Measurements from ENCODE around the gene SCYGR1.

SCYGR1 gene

GRCh38 chr2:227404585-227405271 is 17.0 kb upstream of the SCYGR1 start:
- TF ChIP-seq POU2F2 (IDR thresholded peaks at IDR 0.05; ENCODE audit: low read depth, low read length) (no peak), TAF1 (IDR thresholded peaks at IDR 0.05; ENCODE audit: low read depth, low read length) (no peak), SPI1 (IDR thresholded peaks at IDR 0.05; ENCODE audit: low read depth, low read length) (no peak), PAX5 (IDR thresholded peaks at IDR 0.05; ENCODE audit: insufficient read depth, low read length, severe bottlenecking) (no peak), POLR2AphosphoS5 (IDR thresholded peaks at IDR 0.05; ENCODE audit: low read depth, low read length) (no peak), POLR2A (IDR thresholded peaks at IDR 0.05; ENCODE audit: low read depth, low read length) (no peak)

DNA sequence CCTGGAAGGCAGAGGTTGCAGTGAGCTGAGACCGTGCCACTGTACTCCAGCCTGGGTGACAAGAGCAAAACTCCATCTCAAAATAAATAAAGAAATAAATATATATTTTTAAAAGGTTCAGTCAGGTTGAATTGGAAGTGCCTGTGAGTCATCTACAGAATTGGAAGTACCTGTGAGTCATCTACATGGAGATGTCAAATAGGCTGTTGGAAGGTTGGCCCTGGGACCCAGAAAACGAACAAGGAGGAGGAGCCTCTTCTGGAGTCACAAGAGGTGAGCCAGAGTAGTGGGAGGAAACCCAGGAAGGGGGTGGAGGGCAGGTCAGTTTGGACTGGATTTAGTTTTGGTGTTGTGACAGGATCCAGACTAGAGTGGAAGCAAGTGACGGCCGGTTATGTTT is 15.2 kb upstream of the SCYGR1 start:
- DNase-seq (ENCODE audit: insufficient read length, low spot score) = no peak
- no peak for FAIRE-seq
- TF ChIP-seq POU2F2 (IDR thresholded peaks at IDR 0.05; ENCODE audit: low read depth, low read length) = no peak
- TF ChIP-seq POLR2AphosphoS5 (IDR thresholded peaks at IDR 0.05; ENCODE audit: low read depth, low read length) = no peak
- TF ChIP-seq SPI1 (IDR thresholded peaks at IDR 0.05; ENCODE audit: low read depth, low read length) = no peak
- no peak for TF ChIP-seq PAX5 (IDR thresholded peaks at IDR 0.05; ENCODE audit: insufficient read depth, low read length, severe bottlenecking)
- no peak for TF ChIP-seq POLR2A (IDR thresholded peaks at IDR 0.05; ENCODE audit: low read depth, low read length)
- TF ChIP-seq TAF1 (IDR thresholded peaks at IDR 0.05; ENCODE audit: low read depth, low read length) = no peak

More at GRCh38 chr2:227404585-227405271, 17.0 kb upstream of the SCYGR1 start:
- FAIRE-seq (no peak), DNase-seq (ENCODE audit: insufficient read length, low spot score) (no peak)

DNA sequence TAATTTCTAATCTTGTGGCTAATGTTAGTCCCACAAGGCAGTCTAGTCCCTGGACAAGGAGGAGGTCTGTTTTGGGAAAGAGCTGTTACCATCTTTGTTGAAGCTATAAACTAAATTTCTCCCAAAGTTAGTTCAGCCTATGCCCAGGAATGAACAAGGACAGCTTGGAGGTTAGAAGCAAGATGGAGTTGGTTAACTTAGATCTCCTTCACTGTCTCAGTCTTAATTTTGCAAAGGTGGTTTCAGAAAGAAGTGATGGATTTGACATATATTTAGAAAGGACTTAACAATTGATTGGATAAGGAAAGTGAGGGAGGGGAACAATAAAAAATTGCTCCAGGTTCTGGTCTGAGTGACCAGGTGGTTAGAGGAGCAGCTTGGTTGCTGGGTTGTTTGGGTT is 14.6 kb upstream of the SCYGR1 start:
- TF ChIP-seq POLR2A (IDR thresholded peaks at IDR 0.05; ENCODE audit: low read depth, low read length) = no peak
- TF ChIP-seq SPI1 (IDR thresholded peaks at IDR 0.05; ENCODE audit: low read depth, low read length) = no peak
- TF ChIP-seq TAF1 (IDR thresholded peaks at IDR 0.05; ENCODE audit: low read depth, low read length) = no peak
- no peak for TF ChIP-seq POLR2AphosphoS5 (IDR thresholded peaks at IDR 0.05; ENCODE audit: low read depth, low read length)
- no peak for TF ChIP-seq PAX5 (IDR thresholded peaks at IDR 0.05; ENCODE audit: insufficient read depth, low read length, severe bottlenecking)
- TF ChIP-seq POU2F2 (IDR thresholded peaks at IDR 0.05; ENCODE audit: low read depth, low read length) = no peak
- no peak for DNase-seq (ENCODE audit: insufficient read length, low spot score)

GRCh38 chr2:227401550-227401949 is 13.8 kb upstream of the SCYGR1 start:
- FAIRE-seq (no peak), DNase-seq (ENCODE audit: insufficient read length, low spot score) (no peak)
- TF ChIP-seq POLR2A (IDR thresholded peaks at IDR 0.05; ENCODE audit: low read depth, low read length) = no peak
- no peak for TF ChIP-seq TAF1 (IDR thresholded peaks at IDR 0.05; ENCODE audit: low read depth, low read length)
- no peak for TF ChIP-seq PAX5 (IDR thresholded peaks at IDR 0.05; ENCODE audit: insufficient read depth, low read length, severe bottlenecking)
- TF ChIP-seq POLR2AphosphoS5 (IDR thresholded peaks at IDR 0.05; ENCODE audit: low read depth, low read length) = no peak
- TF ChIP-seq POU2F2 (IDR thresholded peaks at IDR 0.05; ENCODE audit: low read depth, low read length) = no peak
- TF ChIP-seq SPI1 (IDR thresholded peaks at IDR 0.05; ENCODE audit: low read depth, low read length) = no peak

More for the DNA sequence above, 14.6 kb upstream of the SCYGR1 start:
- FAIRE-seq = no peak

- TF ChIP-seq POU2F2 (IDR thresholded peaks at IDR 0.05; ENCODE audit: low read depth, low read length) = no peak
- TF ChIP-seq SPI1 (IDR thresholded peaks at IDR 0.05; ENCODE audit: low read depth, low read length) = no peak
- TF ChIP-seq TAF1 (IDR thresholded peaks at IDR 0.05; ENCODE audit: low read depth, low read length) = no peak
- TF ChIP-seq POLR2AphosphoS5 (IDR thresholded peaks at IDR 0.05; ENCODE audit: low read depth, low read length) = no peak
- no peak for TF ChIP-seq PAX5 (IDR thresholded peaks at IDR 0.05; ENCODE audit: insufficient read depth, low read length, severe bottlenecking)
- no peak for TF ChIP-seq POLR2A (IDR thresholded peaks at IDR 0.05; ENCODE audit: low read depth, low read length)
- FAIRE-seq (no peak), DNase-seq (ENCODE audit: insufficient read length, low spot score) (no peak)
Measured at GRCh38 chr2:227398684-227399670, 11.2 kb upstream of the SCYGR1 start.

DNA sequence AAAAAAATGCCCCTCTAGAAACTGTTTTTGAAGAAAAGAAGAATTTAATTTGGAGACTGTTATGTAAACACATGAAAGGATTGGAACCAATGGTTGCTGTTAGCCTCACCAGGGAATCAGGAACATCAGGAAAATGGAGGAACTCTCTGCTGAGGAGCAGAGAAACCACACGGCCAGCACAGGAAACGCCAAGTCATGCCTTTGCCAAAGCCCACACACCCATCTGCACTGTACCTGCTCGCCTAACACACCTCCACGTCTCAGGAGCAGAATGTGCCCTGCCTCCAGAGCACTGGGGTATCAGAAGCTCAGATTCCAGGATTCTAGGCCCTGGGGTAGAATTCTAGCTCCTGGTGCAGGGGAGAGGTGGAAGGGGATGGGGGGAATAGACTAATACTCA is 9.8 kb upstream of the SCYGR1 start:
- DNase-seq (ENCODE audit: insufficient read length, low spot score) (no peak), FAIRE-seq (no peak)
- TF ChIP-seq PAX5 (IDR thresholded peaks at IDR 0.05; ENCODE audit: insufficient read depth, low read length, severe bottlenecking) (no peak), POLR2AphosphoS5 (IDR thresholded peaks at IDR 0.05; ENCODE audit: low read depth, low read length) (no peak), POU2F2 (IDR thresholded peaks at IDR 0.05; ENCODE audit: low read depth, low read length) (no peak), SPI1 (IDR thresholded peaks at IDR 0.05; ENCODE audit: low read depth, low read length) (no peak)

DNA sequence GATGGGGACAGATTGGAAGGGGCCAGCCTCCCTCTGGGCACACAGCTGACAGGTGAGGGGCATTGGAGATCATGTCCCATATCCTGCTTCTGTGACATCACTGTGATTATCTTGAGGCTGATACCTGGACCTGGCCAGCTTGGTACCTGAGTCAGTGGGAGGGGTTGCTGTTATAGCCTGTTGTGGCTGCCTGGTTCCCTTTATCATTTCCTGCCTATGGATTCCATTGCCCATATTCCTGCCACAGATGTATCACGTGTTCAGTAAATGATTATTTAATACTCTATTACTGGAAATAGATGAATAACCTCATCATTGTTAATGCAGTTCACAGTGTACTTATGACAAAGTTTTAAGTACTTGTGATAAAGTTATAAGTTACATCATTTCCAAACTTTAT is 7.8 kb upstream of the SCYGR1 start:
- no peak for DNase-seq (ENCODE audit: insufficient read length, low spot score)
- FAIRE-seq = no peak
- TF ChIP-seq POLR2AphosphoS5 (IDR thresholded peaks at IDR 0.05; ENCODE audit: low read depth, low read length) (no peak), POU2F2 (IDR thresholded peaks at IDR 0.05; ENCODE audit: low read depth, low read length) (no peak), SPI1 (IDR thresholded peaks at IDR 0.05; ENCODE audit: low read depth, low read length) (no peak)

DNA sequence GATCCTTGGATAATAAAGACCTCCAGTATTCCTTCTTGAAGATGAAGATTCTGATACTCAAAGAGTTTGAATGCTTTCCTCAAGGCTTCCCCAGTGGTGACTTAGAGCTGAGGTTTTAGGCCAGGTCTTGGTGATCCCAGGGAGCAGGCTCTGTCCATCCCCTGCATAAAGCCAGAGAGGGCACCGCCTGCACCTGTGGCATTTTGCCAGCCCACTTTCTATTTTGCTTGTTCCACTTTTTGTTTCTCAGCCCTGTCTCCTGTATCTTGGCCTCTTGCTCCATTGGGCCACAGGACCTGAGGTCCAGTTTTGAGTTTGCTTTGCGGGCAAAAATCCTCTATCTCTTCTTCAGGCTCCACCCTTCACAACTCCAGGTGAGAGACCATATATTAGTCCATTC is 6.7 kb upstream of the SCYGR1 start:
- TF ChIP-seq POU2F2 (IDR thresholded peaks at IDR 0.05; ENCODE audit: low read depth, low read length) = no peak
- no peak for TF ChIP-seq PAX5 (IDR thresholded peaks at IDR 0.05; ENCODE audit: insufficient read depth, low read length, severe bottlenecking)
- TF ChIP-seq SPI1 (IDR thresholded peaks at IDR 0.05; ENCODE audit: low read depth, low read length) = no peak
- no peak for TF ChIP-seq POLR2A (IDR thresholded peaks at IDR 0.05; ENCODE audit: low read depth, low read length)
- TF ChIP-seq TAF1 (IDR thresholded peaks at IDR 0.05; ENCODE audit: low read depth, low read length) = no peak
- no peak for TF ChIP-seq POLR2AphosphoS5 (IDR thresholded peaks at IDR 0.05; ENCODE audit: low read depth, low read length)
- no peak for DNase-seq (ENCODE audit: insufficient read length, low spot score)
- FAIRE-seq = no peak

DNA sequence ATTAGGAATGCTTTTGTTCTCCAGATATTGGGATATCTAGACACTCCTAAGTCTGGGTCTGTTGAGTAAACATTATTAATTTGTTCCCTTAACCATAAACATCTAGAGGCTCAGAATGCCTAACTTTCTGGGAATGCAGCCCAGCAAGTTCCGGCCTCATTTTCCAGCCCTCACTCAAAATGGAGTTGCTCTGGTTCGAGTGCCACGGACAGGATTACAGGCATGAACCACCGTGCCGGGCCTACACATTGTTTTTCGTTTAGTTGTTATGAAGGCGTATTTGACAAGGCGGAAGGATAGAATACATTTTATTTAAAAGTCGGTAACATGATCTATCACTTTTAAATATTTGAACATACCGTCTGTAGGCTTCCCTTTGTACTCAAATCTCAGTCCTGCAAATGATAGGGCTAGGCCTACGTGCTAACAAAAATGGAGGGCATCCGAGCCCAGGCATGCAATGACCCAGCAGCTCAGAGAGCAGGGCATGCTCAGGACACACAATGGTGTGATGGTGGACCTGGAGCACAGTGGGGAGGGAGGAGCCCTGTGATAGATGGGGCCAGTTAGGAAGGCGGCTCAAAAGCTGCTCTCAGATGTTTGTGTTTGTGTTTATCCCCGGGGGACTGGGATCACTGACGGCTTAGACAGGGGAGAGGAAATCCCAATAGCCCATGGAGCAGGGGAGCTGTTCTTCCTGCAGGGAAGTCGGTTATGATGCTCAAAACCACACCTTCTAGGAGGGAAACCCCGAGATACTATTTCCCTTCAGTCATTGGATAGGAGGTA is 2.9 kb upstream of the SCYGR1 start:
- TF ChIP-seq SPI1 (IDR thresholded peaks at IDR 0.05; ENCODE audit: low read depth, low read length) = no peak
- TF ChIP-seq POU2F2 (IDR thresholded peaks at IDR 0.05; ENCODE audit: low read depth, low read length) = no peak
- no peak for TF ChIP-seq POLR2AphosphoS5 (IDR thresholded peaks at IDR 0.05; ENCODE audit: low read depth, low read length)
- no peak for TF ChIP-seq TAF1 (IDR thresholded peaks at IDR 0.05; ENCODE audit: low read depth, low read length)
- TF ChIP-seq PAX5 (IDR thresholded peaks at IDR 0.05; ENCODE audit: insufficient read depth, low read length, severe bottlenecking) = no peak
- TF ChIP-seq POLR2A (IDR thresholded peaks at IDR 0.05; ENCODE audit: low read depth, low read length) = no peak
- FAIRE-seq (no peak), DNase-seq (ENCODE audit: insufficient read length, low spot score) (no peak)
